Coronary artery (tissue), 2 donors: ENCODE results near the gene TMEFF2.
"Not testable (repeated sequence)": the region's sequence is repeated elsewhere in the genome, so short reads cannot be mapped to it uniquely, and the experiment has no call there.

Experiments
- DNase-seq: peaks from one replicate; pipeline ENCODE4 v3.0.0-alpha.2; 2017; ENCODE audit warnings: low spot score
- H3K27ac ChIP-seq, 2 donors: fragments of 200-600 bp; sonication (generic); one replicate each; pipeline ENCODE4 v1.5.1; 2016 to 2019
- H3K4me3 ChIP-seq: fragments of 200-600 bp; sonication (generic); 2 replicates; pipeline ENCODE4 v1.5.1; 2016; ENCODE audit warnings: mild to moderate bottlenecking, moderate library complexity
- TF ChIP-seq, protein P1 (sequence below): fragments of 200-600 bp; sonication (generic); IDR thresholded peaks from one replicate; pipeline ENCODE4 v1.5.1; 2019; ENCODE audit warnings: antibody characterized with exemption

Gene TMEFF2

GRCh38 chr2:192137451-192137850, 57.3 kb downstream of the TMEFF2 start:
- Histone ChIP-seq H3K27ac (no peak overlapping the region), H3K4me3 (no peak overlapping the region)
- TF ChIP-seq, protein P1, sequence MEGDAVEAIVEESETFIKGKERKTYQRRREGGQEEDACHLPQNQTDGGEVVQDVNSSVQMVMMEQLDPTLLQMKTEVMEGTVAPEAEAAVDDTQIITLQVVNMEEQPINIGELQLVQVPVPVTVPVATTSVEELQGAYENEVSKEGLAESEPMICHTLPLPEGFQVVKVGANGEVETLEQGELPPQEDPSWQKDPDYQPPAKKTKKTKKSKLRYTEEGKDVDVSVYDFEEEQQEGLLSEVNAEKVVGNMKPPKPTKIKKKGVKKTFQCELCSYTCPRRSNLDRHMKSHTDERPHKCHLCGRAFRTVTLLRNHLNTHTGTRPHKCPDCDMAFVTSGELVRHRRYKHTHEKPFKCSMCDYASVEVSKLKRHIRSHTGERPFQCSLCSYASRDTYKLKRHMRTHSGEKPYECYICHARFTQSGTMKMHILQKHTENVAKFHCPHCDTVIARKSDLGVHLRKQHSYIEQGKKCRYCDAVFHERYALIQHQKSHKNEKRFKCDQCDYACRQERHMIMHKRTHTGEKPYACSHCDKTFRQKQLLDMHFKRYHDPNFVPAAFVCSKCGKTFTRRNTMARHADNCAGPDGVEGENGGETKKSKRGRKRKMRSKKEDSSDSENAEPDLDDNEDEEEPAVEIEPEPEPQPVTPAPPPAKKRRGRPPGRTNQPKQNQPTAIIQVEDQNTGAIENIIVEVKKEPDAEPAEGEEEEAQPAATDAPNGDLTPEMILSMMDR: no peak
- no peak for DNase-seq

DNA sequence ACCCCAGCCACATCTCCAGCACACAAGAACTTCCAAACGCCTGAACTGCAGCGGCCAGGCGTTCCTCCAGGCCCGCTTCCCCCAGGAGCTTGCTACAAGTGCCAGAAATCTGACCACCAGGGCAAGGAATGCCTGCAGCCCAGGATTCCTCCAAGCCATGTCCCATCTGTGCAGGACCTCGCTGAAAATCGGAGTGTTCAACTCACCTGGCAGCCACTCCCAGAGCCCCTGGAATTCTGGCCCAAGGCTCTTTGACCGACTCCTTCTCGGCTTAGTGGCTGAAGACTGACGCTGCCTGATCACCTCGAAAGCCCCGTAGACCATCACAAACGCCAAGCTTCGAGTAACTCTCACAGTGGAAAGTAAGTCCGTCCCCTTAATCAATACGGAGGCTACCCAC, 62.1 kb downstream of the TMEFF2 start:
- not testable (repeated sequence) for H3K4me3 ChIP-seq, DNase-seq, H3K27ac ChIP-seq

GRCh38 chr2:192130312-192130711, 64.4 kb downstream of the TMEFF2 start:
- not testable (repeated sequence) for H3K27ac ChIP-seq, H3K4me3 ChIP-seq, DNase-seq

DNA sequence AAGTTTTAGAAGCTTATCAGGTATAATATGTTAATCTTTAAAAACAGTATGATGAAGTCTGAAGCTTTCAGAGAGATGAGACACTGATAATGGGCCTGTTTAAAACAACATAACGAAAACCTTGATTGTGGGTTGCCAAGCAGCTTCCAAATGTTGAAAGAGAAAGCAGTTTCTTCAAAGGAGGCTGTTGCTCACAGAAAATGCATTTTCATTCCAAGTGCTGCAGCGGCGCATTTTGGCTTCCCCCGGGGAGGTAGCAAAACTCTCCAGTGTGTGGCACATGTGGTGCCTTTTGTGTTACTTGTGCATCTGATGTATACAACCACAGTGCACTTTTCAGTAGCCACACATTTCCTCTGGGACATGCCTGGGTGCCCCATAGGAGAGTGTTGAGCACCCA, 66.1 kb downstream of the TMEFF2 start:
- DNase-seq: no peak
- Histone ChIP-seq H3K4me3 (no peak overlapping the region), H3K27ac (no peak overlapping the region)
- TF ChIP-seq, protein P1: no peak

- no peak for DNase-seq
- no peak overlapping the region for H3K27ac ChIP-seq
- TF ChIP-seq, protein P1: no peak
Measured at GRCh38 chr2:192127434-192127833, 67.3 kb downstream of the TMEFF2 start.

DNA sequence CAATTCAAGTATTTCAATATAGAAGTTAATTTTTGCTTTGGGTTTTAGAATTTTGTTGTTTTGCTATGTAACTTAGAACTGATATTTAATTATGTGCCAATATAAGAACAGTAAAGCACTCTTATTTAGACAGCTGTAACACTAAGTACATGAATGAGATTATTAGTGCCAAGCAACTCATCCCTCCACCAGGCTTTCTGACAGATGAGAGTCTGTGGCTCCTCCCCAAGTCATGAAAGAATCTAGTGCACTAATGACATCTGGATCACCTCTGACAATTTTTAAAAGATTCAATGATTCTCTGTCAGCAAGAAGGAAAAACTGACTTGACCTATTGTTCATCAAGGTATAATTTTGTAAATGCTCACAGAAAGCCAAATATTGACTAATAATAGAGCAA, 67.8 kb downstream of the TMEFF2 start:
- TF ChIP-seq, protein P1: no peak
- no peak for DNase-seq
- no peak overlapping the region for H3K27ac ChIP-seq
- H3K4me3 ChIP-seq: no peak overlapping the region

More at GRCh38 chr2:192127434-192127833, 67.3 kb downstream of the TMEFF2 start:
- H3K4me3 ChIP-seq: no peak overlapping the region

- Histone ChIP-seq H3K27ac (no peak overlapping the region), H3K4me3 (no peak overlapping the region)
- TF ChIP-seq, protein P1: no peak
- DNase-seq: no peak
Measured at GRCh38 chr2:192126426-192126825, 68.3 kb downstream of the TMEFF2 start.

GRCh38 chr2:192124571-192124970, 70.2 kb downstream of the TMEFF2 start:
- Histone ChIP-seq H3K27ac (peak overlapping the region in 1 of 2 donors; percentile 9), H3K4me3 (no peak overlapping the region)
- TF ChIP-seq, protein P1: no peak
- DNase-seq: no peak
